ENCODE measurements around the gene PPIH.
"Not testable (repeated sequence)": the region's sequence is repeated elsewhere in the genome, so short reads cannot be mapped to it uniquely, and the experiment has no call there.

The PPIH gene

DNA sequence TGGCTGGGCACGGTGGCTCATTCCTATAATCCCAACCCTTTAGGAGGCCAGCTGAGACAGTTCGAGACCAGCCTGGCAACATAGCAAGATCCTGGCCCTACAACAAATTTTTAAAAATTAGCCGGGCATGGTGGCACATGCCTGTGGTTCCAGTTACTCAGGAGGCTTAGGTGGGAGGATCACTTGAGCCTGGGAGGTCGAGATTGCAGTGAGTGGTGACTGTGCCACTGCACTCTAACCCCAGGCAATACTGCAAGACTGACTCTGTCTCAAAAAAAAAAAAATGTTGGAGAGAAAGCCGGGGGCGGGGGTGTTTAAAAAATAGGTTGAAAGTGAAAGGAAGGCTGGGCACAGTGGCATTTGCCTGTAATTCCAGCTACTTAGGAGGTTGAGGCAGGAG, 65.3 kb downstream of the PPIH start:
- Histone ChIP-seq H3K27me3 (no peaks in the 10 kb centered on the region), H3K27ac (no peak overlapping the region), H3K9me3 (no peaks in the 10 kb centered on the region), H3K4me1 (ENCODE audit: control insufficient read depth in 1 of 2, insufficient read depth in 1 of 2, low read depth in 1 of 2, low read length in 1 of 2) (no peaks in the 10 kb centered on the region), H3K36me3 (no peaks in the 10 kb centered on the region), H3K4me3 (ENCODE audit: low read depth in 1 of 2, low read length in 1 of 2) (no peak overlapping the region)
- TF ChIP-seq, protein P1, sequence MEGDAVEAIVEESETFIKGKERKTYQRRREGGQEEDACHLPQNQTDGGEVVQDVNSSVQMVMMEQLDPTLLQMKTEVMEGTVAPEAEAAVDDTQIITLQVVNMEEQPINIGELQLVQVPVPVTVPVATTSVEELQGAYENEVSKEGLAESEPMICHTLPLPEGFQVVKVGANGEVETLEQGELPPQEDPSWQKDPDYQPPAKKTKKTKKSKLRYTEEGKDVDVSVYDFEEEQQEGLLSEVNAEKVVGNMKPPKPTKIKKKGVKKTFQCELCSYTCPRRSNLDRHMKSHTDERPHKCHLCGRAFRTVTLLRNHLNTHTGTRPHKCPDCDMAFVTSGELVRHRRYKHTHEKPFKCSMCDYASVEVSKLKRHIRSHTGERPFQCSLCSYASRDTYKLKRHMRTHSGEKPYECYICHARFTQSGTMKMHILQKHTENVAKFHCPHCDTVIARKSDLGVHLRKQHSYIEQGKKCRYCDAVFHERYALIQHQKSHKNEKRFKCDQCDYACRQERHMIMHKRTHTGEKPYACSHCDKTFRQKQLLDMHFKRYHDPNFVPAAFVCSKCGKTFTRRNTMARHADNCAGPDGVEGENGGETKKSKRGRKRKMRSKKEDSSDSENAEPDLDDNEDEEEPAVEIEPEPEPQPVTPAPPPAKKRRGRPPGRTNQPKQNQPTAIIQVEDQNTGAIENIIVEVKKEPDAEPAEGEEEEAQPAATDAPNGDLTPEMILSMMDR (IDR thresholded peaks at IDR 0.05), result no peak

- not testable (repeated sequence) for H3K27ac ChIP-seq; H3K4me3 ChIP-seq (ENCODE audit: low read depth in 1 of 2, low read length in 1 of 2); H3K27me3 ChIP-seq; H3K9me3 ChIP-seq; H3K4me1 ChIP-seq (ENCODE audit: control insufficient read depth in 1 of 2, insufficient read depth in 1 of 2, low read depth in 1 of 2, low read length in 1 of 2); H3K36me3 ChIP-seq
These were observed 67.6 kb downstream of the PPIH start for GRCh38 chr1:42725820-42726219.

All from neutrophil (primary cell).